GM10248 (cell line): ENCODE data around the gene MRPL16.
"Not testable (repeated sequence)": the region's sequence is repeated elsewhere in the genome, so short reads cannot be mapped to it uniquely, and the experiment has no call there.

Experiments used
- CTCF ChIA-PET: fragments of 300-600 bp; sonication (Branson Sonifier 250); formaldehyde crosslinking; extraction: SDS; loops from one replicate; lab custom pipeline; 2021; ENCODE audit warnings: antibody characterized with exemption; lab: Yijun Ruan, JAX
- POLR2A ChIA-PET: fragments of 350-650 bp; sonication (Branson Sonifier 250); formaldehyde crosslinking; extraction: SDS; loops from one replicate; lab custom pipeline; 2020; ENCODE audit warnings: antibody characterized with exemption; lab: Yijun Ruan, JAX
- DNase-seq: peaks from one replicate; pipeline ENCODE4 v3.0.0; 2012; ENCODE audit errors: extremely low spot score
- CTCF ChIP-seq: IDR thresholded peaks from 2 replicates; pipeline ENCODE4 v1.5.1; 2012; ENCODE audit warnings: mild to moderate bottlenecking, low read depth; ENCODE audit errors: extremely low read depth, missing control alignments, control extremely low read depth

Gene MRPL16

GRCh38 chr11:59791639-59792038 lies 18.9 kb downstream of the MRPL16 start:
- CTCF ChIA-PET = interaction anchor here (1.3 to 2.6 kb wide), 2 partner anchors 10 to 38 kb away, joined by 4 to 10 read pairs; no protein-coding TSS in a partner anchor
- no peak for TF ChIP-seq CTCF
- DNase-seq = no peak
- POLR2A ChIA-PET = no interaction called here

GRCh38 chr11:59787816-59788215 lies 22.8 kb downstream of the MRPL16 start:
- CTCF ChIA-PET = interaction anchor here (1.2 to 2.3 kb wide), 4 partner anchors 10 to 21 kb away, joined by 3 to 8 read pairs (median 6); no protein-coding TSS in a partner anchor
- POLR2A ChIA-PET = no interaction called here
- DNase-seq = no peak
- TF ChIP-seq CTCF = no peak

- TF ChIP-seq CTCF = no peak
- ChIA-PET POLR2A (no interaction called here), CTCF (interaction anchor here (1.8 to 2.3 kb wide), 3 partner anchors 9 to 32 kb away, joined by 3 to 8 read pairs (median 7); partner anchors contain the start of gene STX3)
- no peak for DNase-seq
Measured at GRCh38 chr11:59787255-59787588, 23.4 kb downstream of the MRPL16 start.

GRCh38 chr11:59785818-59786217 lies 24.8 kb downstream of the MRPL16 start:
- no peak for DNase-seq
- ChIA-PET POLR2A (no interaction called here), CTCF (interaction anchor here (2.1 kb wide), 1 partner anchor 31 kb away, joined by 7 read pairs; the partner anchor contains the start of gene STX3)
- no peak for TF ChIP-seq CTCF

GRCh38 chr11:59784441-59784840 lies 26.1 kb downstream of the MRPL16 start:
- POLR2A ChIA-PET, DNase-seq: not testable (repeated sequence)
- CTCF ChIA-PET = interaction anchor here (0.9 to 1.0 kb wide), 2 partner anchors 17 to 26 kb away, joined by 4 read pairs; partner anchors contain the start of gene MRPL16

- no peak for TF ChIP-seq CTCF
- DNase-seq = no peak
- CTCF ChIA-PET = no interaction called here
- POLR2A ChIA-PET = no interaction called here
Measured at GRCh38 chr11:59783632-59784090, 26.9 kb downstream of the MRPL16 start.

GRCh38 chr11:59782080-59782479 lies 28.5 kb downstream of the MRPL16 start:
- no peak for DNase-seq
- ChIA-PET POLR2A (no interaction called here), CTCF (no interaction called here)
- TF ChIP-seq CTCF = no peak
